K562 (cell line): ENCODE results near the gene RNF213. TPM values are rescaled to one million over a fixed set of nuclear protein-coding genes. Genes with fewer than 3 reads are reported as not detected.
A peak's percentile ranks its signal among the peaks of the same experiment; 100 is the strongest.

Source experiments
- ATF4 ChIP-seq: fragments of 450-650 bp; formaldehyde crosslinking; IDR thresholded peaks from 2 replicates; pipeline ENCODE4 v1.4.0; 2022; ENCODE audit warnings: mild to moderate bottlenecking, moderate library complexity
- BHLHE40 ChIP-seq: IDR thresholded peaks from 2 replicates; pipeline ENCODE4 v1.6.1; 2011; ENCODE audit warnings: low read length, improper control_type of control experiment
- FUS ChIP-seq: fragments of 200-400 bp; formaldehyde crosslinking; optimal IDR thresholded peaks from 2 replicates; pipeline ENCODE3; 2017; ENCODE audit warnings: low read depth, low read length
- GABPA ChIP-seq: fragments of 200-800 bp; sonication (Bioruptor generic); conservative IDR thresholded peaks from 2 replicates; pipeline ENCODE4 v1.6.1; 2016; ENCODE audit warnings: low read depth, missing genetic modification characterization, missing compliant biosample characterization
- MAZ ChIP-seq, 2 experiments: fragments of 450-650 bp in 1 of 2; sonication (generic) in 1 of 2; formaldehyde crosslinking; IDR thresholded peaks in 1 of 2; conservative IDR thresholded peaks in 1 of 2; 2 replicates each; pipeline versions ENCODE4 v1.4.0 to v1.5.0; 2020; ENCODE audit warnings: mild to moderate bottlenecking in 1 of 2, missing genetic modification reagents in 1 of 2
- MIER1 ChIP-seq: fragments of 450-650 bp; IDR thresholded peaks from 2 replicates; pipeline ENCODE4 v1.6.1; 2016; ENCODE audit warnings: antibody characterized with exemption, mild to moderate bottlenecking, low read depth
- NCOA1 ChIP-seq: fragments of 450-650 bp; IDR thresholded peaks from 2 replicates; pipeline ENCODE4 v1.6.1; 2016; ENCODE audit warnings: low read depth
- NKRF ChIP-seq: fragments of 450-650 bp; IDR thresholded peaks from 2 replicates; pipeline ENCODE4 v1.6.1; 2016; ENCODE audit warnings: borderline replicate concordance
- NR3C1 ChIP-seq: sonication (generic); formaldehyde crosslinking; IDR thresholded peaks from 2 replicates; pipeline ENCODE4 v1.8.1; 2022; ENCODE audit warnings: missing genetic modification reagents
- PRMT5 ChIP-seq: sonication (generic); formaldehyde crosslinking; IDR thresholded peaks from 2 replicates; pipeline ENCODE4 v1.5.0; 2020; ENCODE audit warnings: missing genetic modification reagents
- SIN3A ChIP-seq, 2 experiments: fragments of 150-350 bp in 1 of 2; IDR thresholded peaks; 2 replicates each; pipeline ENCODE4 v1.6.1; 2011 to 2016; ENCODE audit warnings: borderline replicate concordance in 2 of 2, low read depth in 2 of 2, low read length in 2 of 2, mild to moderate bottlenecking in 2 of 2, moderate library complexity in 2 of 2; ENCODE audit not compliant: control insufficient read depth in 1 of 2
- SNAPC5 ChIP-seq: fragments of 250-450 bp; sonication (Bioruptor Pico); IDR thresholded peaks from 2 replicates; pipeline ENCODE4 v1.8.0; 2021; ENCODE audit warnings: moderate library complexity, mild to moderate bottlenecking, inconsistent platforms
- SPI1 ChIP-seq: IDR thresholded peaks from 2 replicates; pipeline ENCODE4 v1.6.1; 2011; ENCODE audit warnings: low read depth, low read length, control low read depth, borderline replicate concordance
- TFAP4 ChIP-seq: sonication (generic); formaldehyde crosslinking; IDR thresholded peaks from 2 replicates; pipeline ENCODE4 v1.8.0; 2022; ENCODE audit warnings: missing genetic modification reagents, mild to moderate bottlenecking, moderate library complexity, borderline replicate concordance
- ZBTB7A ChIP-seq: IDR thresholded peaks from 2 replicates; pipeline ENCODE4 v1.6.1; 2011; ENCODE audit warnings: low read depth, mild to moderate bottlenecking, low read length, moderate library complexity, borderline replicate concordance; ENCODE audit not compliant: control insufficient read depth
- ZNF766 ChIP-seq: fragments of 200-800 bp; sonication (Bioruptor generic); conservative IDR thresholded peaks from 2 replicates; pipeline ENCODE4 v1.6.1; 2016; ENCODE audit warnings: missing genetic modification characterization, missing compliant biosample characterization
- polyA plus RNA-seq, 8 experiments: library from polyadenylated mRNA; depleted of rRNA in 4 of 8; stranded (reverse) in 5 of 8; unstranded in 3 of 8; fragments of >200 nt; fragmentation: Nextera tagmentation in 2 of 8; fragmentation: Illumina TruSeq in 1 of 8; extraction: Ambion mirVana in 2 of 8; extraction: Trizol in 1 of 8; gene quantifications; 2 replicates each; pipeline versions ENCODE4 v1.2.1 to v1.2.3, GENCODE V29; 2011 to 2014; ENCODE audit warnings: inconsistent platforms in 1 of 8, missing spikeins in 1 of 8
- total RNA-seq, 7 experiments: library from RNA; depleted of rRNA in 6 of 7; stranded (reverse); fragments of >200 nt in 6 of 7; fragmentation: Illumina TruSeq in 2 of 7; extraction: Trizol in 2 of 7; gene quantifications; 2 replicates each; pipeline versions ENCODE4 v1.2.1 to v1.2.3, GENCODE V29; 2011 to 2021; ENCODE audit warnings: low replicate concordance in 1 of 7
- TF ChIP-seq, protein P1 (sequence below), 3 experiments: fragments of 200-800 bp in 1 of 3; fragments of 250-450 bp in 1 of 3; fragments of 450-650 bp in 1 of 3; sonication (Bioruptor Pico) in 1 of 3; sonication (Bioruptor generic) in 1 of 3; formaldehyde crosslinking in 1 of 3; IDR thresholded peaks; 2 replicates each; pipeline versions ENCODE4 v1.6.1 to v1.8.0; 2016 to 2022; ENCODE audit warnings: mild to moderate bottlenecking in 2 of 3, missing genetic modification characterization in 2 of 3, missing compliant biosample characterization in 1 of 3, moderate library complexity in 1 of 3
- TF ChIP-seq, protein P2 (sequence below): sonication (generic); formaldehyde crosslinking; IDR thresholded peaks from 2 replicates; pipeline ENCODE4 v1.8.0; 2022; ENCODE audit warnings: mild to moderate bottlenecking, missing genetic modification reagents

Gene RNF213
- total and polyA plus RNA-seq, 9 of the 15 experiments (the other 6 are each of a cell fraction or from before 2014, with no cell fraction given) = 5.3 to 33.6 (median 17.9) TPM

GRCh38 chr17:80441133-80441578, 180.5 kb downstream of the RNF213 start (continued):
- TF ChIP-seq NKRF (no peak), ZBTB7A (peak; percentile 76; the same call in 1 of the 2 replicates), ATF4 (CRISPR knock-in tag) (no peak), MAZ (CRISPR knock-in tag; conservative IDR thresholded peaks at IDR 0.05 in 1 of 2, IDR thresholded peaks at IDR 0.05 in 1 of 2) (peak in 1 of 2 experiments; percentile 69; a peak in 2 of 4 replicates), SNAPC5 (CRISPR knock-in tag) (no peak), PRMT5 (CRISPR knock-in tag) (peak; percentile 91), TFAP4 (CRISPR knock-in tag) (peak; percentile 46), NCOA1 (0 out of 2 replicates have a peak, but pooled peaks have one; percentile 36), GABPA (tag) (peak; percentile 69), MIER1 (peak; percentile 96), NR3C1 (peak; percentile 91), ZNF766 (CRISPR knock-in tag) (peak; percentile 56; the same call in 1 of the 2 replicates), SIN3A (IDR thresholded peaks at IDR 0.05; ENCODE audit: borderline replicate concordance in 2 of 2, control insufficient read depth in 1 of 2, low read depth in 2 of 2, low read length in 2 of 2) (peak in 1 of 2 experiments; percentile 48; a peak in 1 of 4 replicates), SPI1 (0 out of 2 replicates have a peak, but pooled peaks have one; percentile 48), BHLHE40 (peak; percentile 73), FUS (no peak)
- TF ChIP-seq, protein P1, sequence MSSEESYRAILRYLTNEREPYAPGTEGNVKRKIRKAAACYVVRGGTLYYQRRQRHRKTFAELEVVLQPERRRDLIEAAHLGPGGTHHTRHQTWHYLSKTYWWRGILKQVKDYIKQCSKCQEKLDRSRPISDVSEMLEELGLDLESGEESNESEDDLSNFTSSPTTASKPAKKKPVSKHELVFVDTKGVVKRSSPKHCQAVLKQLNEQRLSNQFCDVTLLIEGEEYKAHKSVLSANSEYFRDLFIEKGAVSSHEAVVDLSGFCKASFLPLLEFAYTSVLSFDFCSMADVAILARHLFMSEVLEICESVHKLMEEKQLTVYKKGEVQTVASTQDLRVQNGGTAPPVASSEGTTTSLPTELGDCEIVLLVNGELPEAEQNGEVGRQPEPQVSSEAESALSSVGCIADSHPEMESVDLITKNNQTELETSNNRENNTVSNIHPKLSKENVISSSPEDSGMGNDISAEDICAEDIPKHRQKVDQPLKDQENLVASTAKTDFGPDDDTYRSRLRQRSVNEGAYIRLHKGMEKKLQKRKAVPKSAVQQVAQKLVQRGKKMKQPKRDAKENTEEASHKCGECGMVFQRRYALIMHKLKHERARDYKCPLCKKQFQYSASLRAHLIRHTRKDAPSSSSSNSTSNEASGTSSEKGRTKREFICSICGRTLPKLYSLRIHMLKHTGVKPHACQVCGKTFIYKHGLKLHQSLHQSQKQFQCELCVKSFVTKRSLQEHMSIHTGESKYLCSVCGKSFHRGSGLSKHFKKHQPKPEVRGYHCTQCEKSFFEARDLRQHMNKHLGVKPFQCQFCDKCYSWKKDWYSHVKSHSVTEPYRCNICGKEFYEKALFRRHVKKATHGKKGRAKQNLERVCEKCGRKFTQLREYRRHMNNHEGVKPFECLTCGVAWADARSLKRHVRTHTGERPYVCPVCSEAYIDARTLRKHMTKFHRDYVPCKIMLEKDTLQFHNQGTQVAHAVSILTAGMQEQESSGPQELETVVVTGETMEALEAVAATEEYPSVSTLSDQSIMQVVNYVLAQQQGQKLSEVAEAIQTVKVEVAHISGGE (CRISPR knock-in tag; IDR thresholded peaks at IDR 0.05) = no peak
- TF ChIP-seq, protein P2, sequence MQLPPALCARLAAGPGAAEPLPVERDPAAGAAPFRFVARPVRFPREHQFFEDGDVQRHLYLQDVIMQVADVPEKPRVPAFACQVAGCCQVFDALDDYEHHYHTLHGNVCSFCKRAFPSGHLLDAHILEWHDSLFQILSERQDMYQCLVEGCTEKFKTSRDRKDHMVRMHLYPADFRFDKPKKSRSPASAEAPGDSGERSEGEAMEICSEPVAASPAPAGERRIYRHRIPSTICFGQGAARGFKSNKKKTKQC (CRISPR knock-in tag) = peak; percentile 94
